IPS DF 4.7 (cell line): ENCODE results near the gene SNX15.

ENCODE experiments used
- DNase-seq: peaks from one replicate; pipeline ENCODE4 v3.0.0-alpha.2; 2013; ENCODE audit warnings: low spot score; ENCODE audit errors: extremely low read depth

SNX15 gene

GRCh38 chr11:65055538-65055937 is 28.3 kb downstream of the SNX15 start:
- DNase-seq, result no peak

GRCh38 chr11:65056999-65057398 is 29.8 kb downstream of the SNX15 start:
- no peak for DNase-seq

GRCh38 chr11:65057526-65057925 is 30.3 kb downstream of the SNX15 start:
- no peak for DNase-seq

- DNase-seq, result no peak
These were observed 30.8 kb downstream of the SNX15 start for GRCh38 chr11:65058012-65058411.

- DNase-seq, result no peak
These were observed 31.3 kb downstream of the SNX15 start, which contains the start of gene NAALADL1 for GRCh38 chr11:65058419-65059054. NAALADL1 (minus strand) TSS chr11:65058553; CDS start chr11:65058521, 32 bp downstream.

- DNase-seq, result no peak
These were observed 32.3 kb downstream of the SNX15 start for GRCh38 chr11:65059523-65059922.

- no peak for DNase-seq
These were observed 33.0 kb downstream of the SNX15 start for GRCh38 chr11:65059959-65060824.

- no peak for DNase-seq
These were observed 33.7 kb downstream of the SNX15 start for GRCh38 chr11:65060913-65061408.

- DNase-seq, result no peak
These were observed 36.3 kb downstream of the SNX15 start for GRCh38 chr11:65063532-65063931.

- no peak for DNase-seq
These were observed 37.6 kb downstream of the SNX15 start for GRCh38 chr11:65064847-65065240.

- no peak for DNase-seq
These were observed 38.6 kb downstream of the SNX15 start for GRCh38 chr11:65065851-65066250.

GRCh38 chr11:65066315-65066714 is 39.1 kb downstream of the SNX15 start:
- no peak for DNase-seq

GRCh38 chr11:65066805-65067291 is 39.6 kb downstream of the SNX15 start:
- DNase-seq, result no peak

- DNase-seq, result no peak
These were observed 40.2 kb downstream of the SNX15 start for GRCh38 chr11:65067446-65067845.

GRCh38 chr11:65069217-65069616 is 42.0 kb downstream of the SNX15 start:
- DNase-seq, result no peak

GRCh38 chr11:65071907-65072630 is 44.8 kb downstream of the SNX15 start:
- no peak for DNase-seq

- no peak for DNase-seq
These were observed 45.4 kb downstream of the SNX15 start for GRCh38 chr11:65072631-65072966.

GRCh38 chr11:65077451-65077850 is 50.2 kb downstream of the SNX15 start:
- DNase-seq, result no peak

GRCh38 chr11:65078151-65078550 is 50.9 kb downstream of the SNX15 start:
- no peak for DNase-seq

GRCh38 chr11:65078786-65079342 is 51.6 kb downstream of the SNX15 start:
- no peak for DNase-seq

- no peak for DNase-seq
These were observed 56.0 kb downstream of the SNX15 start for GRCh38 chr11:65083134-65083833.
